HL-60 (cell line): ENCODE measurements around the gene COX7A1.

Source experiments
- CTCF ChIP-seq: IDR thresholded peaks from one replicate; pipeline ENCODE4 v1.5.1; 2011; ENCODE audit warnings: low read length, control low read depth, inconsistent platforms; ENCODE audit not compliant: insufficient read depth
- GABPA ChIP-seq: IDR thresholded peaks from 2 replicates; pipeline ENCODE4 v1.6.1; 2012; ENCODE audit warnings: low read depth
- POLR2AphosphoS5 ChIP-seq: IDR thresholded peaks from 2 replicates; pipeline ENCODE4 v1.6.1; 2012; ENCODE audit warnings: low read depth
- REST ChIP-seq: IDR thresholded peaks from 2 replicates; pipeline ENCODE4 v1.6.1; 2012; ENCODE audit warnings: low read depth; ENCODE audit not compliant: insufficient replicate concordance
- SPI1 ChIP-seq: IDR thresholded peaks from 2 replicates; pipeline ENCODE4 v1.6.1; 2012; ENCODE audit warnings: low read depth, mild to moderate bottlenecking, borderline replicate concordance

- TF ChIP-seq CTCF (no peak), POLR2AphosphoS5 (no peak), SPI1 (no peak), GABPA (no peak), REST (no peak)
Observed at GRCh38 chr19:36113425-36113824, 38.8 kb downstream of the COX7A1 start.
